SK-N-SH treated with all-trans-retinoic acid at 6 μM for 48 hours (cell line): ENCODE results near the gene ZNF550.

Experiments used
- ATAC-seq: fragments of 200-7000 bp; cut with Tn5 transposase; 3 replicates; pipeline ENCODE4 v1.9.1; 2020; ENCODE audit warnings: mild to moderate bottlenecking, moderate library complexity
- ARNTL ChIP-seq: fragments of 450-650 bp; formaldehyde crosslinking; IDR thresholded peaks from 2 replicates; pipeline ENCODE4 v1.5.0; 2020; ENCODE audit warnings: low read depth, mild to moderate bottlenecking, moderate library complexity, borderline replicate concordance
- BACH2 ChIP-seq: fragments of 250-450 bp; sonication (Bioruptor Pico); IDR thresholded peaks from 2 replicates; pipeline ENCODE4 v1.9.0; 2021; ENCODE audit warnings: mild to moderate bottlenecking, borderline replicate concordance
- CREB5 ChIP-seq: fragments of 250-450 bp; sonication (Bioruptor Pico); IDR thresholded peaks from 2 replicates; pipeline ENCODE4 v1.5.1; 2020; ENCODE audit warnings: low read depth, mild to moderate bottlenecking, moderate library complexity
- CSDC2 ChIP-seq: fragments of 250-450 bp; sonication (Bioruptor Pico); IDR thresholded peaks from 2 replicates; pipeline ENCODE4 v1.5.0; 2020; ENCODE audit warnings: mild to moderate bottlenecking, moderate library complexity
- CSRNP3 ChIP-seq: fragments of 250-450 bp; sonication (Bioruptor Pico); IDR thresholded peaks from 2 replicates; pipeline ENCODE4 v1.5.1; 2021; ENCODE audit warnings: mild to moderate bottlenecking, moderate library complexity
- ESRRG ChIP-seq: fragments of 250-450 bp; sonication (Bioruptor Pico); IDR thresholded peaks from 2 replicates; pipeline ENCODE4 v1.6.1; 2021; ENCODE audit warnings: mild to moderate bottlenecking
- GLIS3 ChIP-seq: fragments of 250-450 bp; sonication (Bioruptor Pico); IDR thresholded peaks from 2 replicates; pipeline ENCODE4 v1.5.0; 2020; ENCODE audit warnings: mild to moderate bottlenecking, moderate library complexity
- ISL1 ChIP-seq: fragments of 250-450 bp; sonication (Bioruptor Pico); IDR thresholded peaks from 2 replicates; pipeline ENCODE4 v2.1.2; 2022; ENCODE audit warnings: mild to moderate bottlenecking, moderate library complexity
- OSR1 ChIP-seq: fragments of 250-450 bp; sonication (Bioruptor Pico); IDR thresholded peaks from 2 replicates; pipeline ENCODE4 v1.8.0; 2022; ENCODE audit warnings: moderate library complexity, mild to moderate bottlenecking, inconsistent platforms
- PATZ1 ChIP-seq: fragments of 250-450 bp; sonication (Bioruptor Pico); IDR thresholded peaks from 2 replicates; pipeline ENCODE4 v1.8.0; 2020; ENCODE audit warnings: mild to moderate bottlenecking, moderate library complexity, borderline replicate concordance
- POU6F1 ChIP-seq: fragments of 250-450 bp; sonication (Bioruptor Pico); IDR thresholded peaks from 2 replicates; pipeline ENCODE4 v1.8.0; 2021; ENCODE audit warnings: low read depth, mild to moderate bottlenecking, moderate library complexity, borderline replicate concordance
- PPARA ChIP-seq: fragments of 250-450 bp; sonication (Bioruptor Pico); IDR thresholded peaks from 2 replicates; pipeline ENCODE4 v1.5.0; 2020; ENCODE audit warnings: mild to moderate bottlenecking, borderline replicate concordance
- RARB ChIP-seq: fragments of 250-450 bp; sonication (Bioruptor Pico); IDR thresholded peaks from 2 replicates; pipeline ENCODE4 v1.8.0; 2021; ENCODE audit warnings: mild to moderate bottlenecking, moderate library complexity
- SNAI2 ChIP-seq: fragments of 250-450 bp; sonication (Bioruptor Pico); IDR thresholded peaks from 2 replicates; pipeline ENCODE4 v1.5.0; 2020; ENCODE audit warnings: mild to moderate bottlenecking, moderate library complexity
- TOX ChIP-seq: fragments of 250-450 bp; sonication (Bioruptor Pico); IDR thresholded peaks from 2 replicates; pipeline ENCODE4 v1.8.0; 2021; ENCODE audit warnings: mild to moderate bottlenecking, moderate library complexity, borderline replicate concordance
- TSHZ2 ChIP-seq: fragments of 250-450 bp; sonication (Bioruptor Pico); IDR thresholded peaks from 2 replicates; pipeline ENCODE4 v1.5.0; 2020; ENCODE audit warnings: mild to moderate bottlenecking, moderate library complexity
- ZFP3 ChIP-seq: fragments of 250-450 bp; sonication (Bioruptor Pico); IDR thresholded peaks from 2 replicates; pipeline ENCODE4 v1.5.0; 2020; ENCODE audit warnings: mild to moderate bottlenecking, moderate library complexity
- ZFP30 ChIP-seq: fragments of 450-650 bp; formaldehyde crosslinking; IDR thresholded peaks from 2 replicates; pipeline ENCODE4 v1.5.0; 2022; ENCODE audit warnings: mild to moderate bottlenecking, moderate library complexity
- ZNF70 ChIP-seq: fragments of 450-650 bp; formaldehyde crosslinking; IDR thresholded peaks from 2 replicates; pipeline ENCODE4 v1.5.0; 2020; ENCODE audit warnings: mild to moderate bottlenecking, moderate library complexity
- ZNF8 ChIP-seq: fragments of 450-650 bp; formaldehyde crosslinking; IDR thresholded peaks from 2 replicates; pipeline ENCODE4 v1.5.0; 2020; ENCODE audit warnings: mild to moderate bottlenecking, moderate library complexity

The ZNF550 gene

GRCh38 chr19:57563547-57563946 lies 3.9 kb upstream of the ZNF550 start:
- TF ChIP-seq TSHZ2 (CRISPR knock-in tag) = no peak
- no peak for TF ChIP-seq PATZ1
- no peak for TF ChIP-seq PPARA (CRISPR knock-in tag)
- TF ChIP-seq GLIS3 = no peak
- no peak for TF ChIP-seq CREB5 (CRISPR knock-in tag)
- TF ChIP-seq CSRNP3 (CRISPR knock-in tag) = no peak
- TF ChIP-seq ZNF8 (CRISPR knock-in tag) = no peak
- no peak for TF ChIP-seq CSDC2 (CRISPR knock-in tag)
- no peak for TF ChIP-seq ISL1 (CRISPR knock-in tag)

GRCh38 chr19:57560049-57560491 lies 407 bp upstream of the ZNF550 start:
- TF ChIP-seq ZFP3 (CRISPR knock-in tag) (no peak), CSDC2 (CRISPR knock-in tag) (no peak), TSHZ2 (CRISPR knock-in tag) (no peak), BACH2 (CRISPR knock-in tag) (no peak), OSR1 (CRISPR knock-in tag) (no peak), ESRRG (no peak), POU6F1 (CRISPR knock-in tag) (no peak), ZFP30 (CRISPR knock-in tag) (no peak), PPARA (CRISPR knock-in tag) (no peak), ARNTL (no peak), ZNF70 (no peak)
- TF ChIP-seq, all 23 proteins: peak for 0
- ATAC-seq = no peak

More at GRCh38 chr19:57563547-57563946, 3.9 kb upstream of the ZNF550 start:
- no peak for ATAC-seq

- TF ChIP-seq SNAI2 (CRISPR knock-in tag) = no peak
- TF ChIP-seq RARB (CRISPR knock-in tag) = no peak
- TF ChIP-seq TOX (CRISPR knock-in tag) = no peak
- peak; percentile 67 for ATAC-seq
These were observed 657 bp downstream of the ZNF550 start for GRCh38 chr19:57559008-57559403.
